WTC11 (cell line): ENCODE results near the gene PGAP2. TPM values are rescaled to one million over a fixed set of nuclear protein-coding genes. Genes with fewer than 3 reads are reported as not detected.

Experiments used
- ATAC-seq: fragments of 200-7000 bp; cut with Tn5 transposase; 2 replicates; pipeline ENCODE4 v1.10.0; 2021; ENCODE audit warnings: mild to moderate bottlenecking, moderate library complexity
- CTCF ChIA-PET: fragments of 300-600 bp; sonication (Branson Sonifier 250); formaldehyde crosslinking; loops from one replicate; lab custom pipeline; 2021; ENCODE audit warnings: antibody characterized with exemption; lab: Charles Lee
- POLR2A ChIA-PET: fragments of 350-600 bp; sonication (Branson Sonifier 250); formaldehyde crosslinking; loops from one replicate; lab custom pipeline; 2021; ENCODE audit warnings: antibody characterized with exemption; lab: Charles Lee
- DNase-seq: peaks from one replicate; pipeline ENCODE4 v3.0.0; 2021; ENCODE audit warnings: low spot score
- H3K27ac Mint-ChIP-seq: 2 replicates; pipeline ENCODE4 v1.8.0; 2021; ENCODE audit warnings: mixed read lengths
- H3K27me3 Mint-ChIP-seq: 2 replicates; pipeline ENCODE4 v1.8.0; 2021; ENCODE audit warnings: low read depth, mild to moderate bottlenecking, moderate library complexity, mixed read lengths
- H3K36me3 Mint-ChIP-seq: 2 replicates; pipeline ENCODE4 v1.8.0; 2021; ENCODE audit warnings: mixed read lengths
- H3K4me1 Mint-ChIP-seq: 2 replicates; pipeline ENCODE4 v1.8.0; 2022; ENCODE audit warnings: mixed read lengths
- H3K4me3 Mint-ChIP-seq: 2 replicates; pipeline ENCODE4 v1.8.0; 2021; ENCODE audit warnings: mild to moderate bottlenecking, moderate library complexity, mixed read lengths
- H3K9me3 Mint-ChIP-seq: 2 replicates; pipeline ENCODE4 v1.8.0; 2021; ENCODE audit warnings: mixed read lengths
- ATF1 ChIP-seq: sonication (generic); formaldehyde crosslinking; IDR thresholded peaks from 2 replicates; pipeline ENCODE4 v1.8.1; 2023; ENCODE audit warnings: mild to moderate bottlenecking, moderate library complexity, missing genetic modification reagents
- CBFB ChIP-seq: sonication (generic); formaldehyde crosslinking; IDR thresholded peaks from 2 replicates; pipeline ENCODE4 v1.8.1; 2022; ENCODE audit warnings: mild to moderate bottlenecking, low read depth, missing genetic modification reagents
- CDX4 ChIP-seq: fragments of 250-450 bp; sonication (Bioruptor Pico); IDR thresholded peaks from 2 replicates; pipeline ENCODE4 v1.9.0; 2021; ENCODE audit warnings: moderate library complexity, mild to moderate bottlenecking, inconsistent platforms, borderline replicate concordance
- E2F4 ChIP-seq: sonication (generic); formaldehyde crosslinking; IDR thresholded peaks from 2 replicates; pipeline ENCODE4 v1.8.1; 2022; ENCODE audit warnings: low read depth, mild to moderate bottlenecking, moderate library complexity, missing genetic modification reagents, borderline replicate concordance
- ESRRA ChIP-seq: sonication (generic); formaldehyde crosslinking; IDR thresholded peaks from 2 replicates; pipeline ENCODE4 v1.8.1; 2022; ENCODE audit warnings: mild to moderate bottlenecking, missing genetic modification reagents, borderline replicate concordance
- FOXJ3 ChIP-seq: sonication (generic); formaldehyde crosslinking; IDR thresholded peaks from 2 replicates; pipeline ENCODE4 v1.9.0; 2021; ENCODE audit warnings: missing genetic modification reagents, mild to moderate bottlenecking, borderline replicate concordance
- FOXP1 ChIP-seq: sonication (generic); formaldehyde crosslinking; IDR thresholded peaks from 2 replicates; pipeline ENCODE4 v1.8.0; 2022; ENCODE audit warnings: missing genetic modification reagents, mild to moderate bottlenecking, moderate library complexity, borderline replicate concordance
- IRF2 ChIP-seq: sonication (generic); formaldehyde crosslinking; IDR thresholded peaks from 2 replicates; pipeline ENCODE4 v1.8.0; 2022; ENCODE audit warnings: low read depth, missing genetic modification reagents, borderline replicate concordance
- JUN ChIP-seq: sonication (generic); formaldehyde crosslinking; IDR thresholded peaks from 2 replicates; pipeline ENCODE4 v1.8.0; 2023; ENCODE audit warnings: mild to moderate bottlenecking, missing genetic modification reagents
- MYBL2 ChIP-seq: sonication (generic); formaldehyde crosslinking; IDR thresholded peaks from 2 replicates; pipeline ENCODE4 v1.8.1; 2023; ENCODE audit warnings: mild to moderate bottlenecking, moderate library complexity, missing genetic modification reagents
- NFYB ChIP-seq: sonication (generic); formaldehyde crosslinking; conservative IDR thresholded peaks from 2 replicates; pipeline ENCODE4 v1.8.0; 2022; ENCODE audit warnings: low read depth, missing genetic modification reagents
- SP1 ChIP-seq: sonication (generic); formaldehyde crosslinking; conservative IDR thresholded peaks from 2 replicates; pipeline ENCODE4 v1.8.1; 2022; ENCODE audit warnings: missing genetic modification reagents
- TEAD1 ChIP-seq: sonication (generic); formaldehyde crosslinking; IDR thresholded peaks from 2 replicates; pipeline ENCODE4 v1.8.0; 2022; ENCODE audit warnings: mild to moderate bottlenecking, missing genetic modification reagents
- TEAD4 ChIP-seq: sonication (generic); formaldehyde crosslinking; IDR thresholded peaks from 2 replicates; pipeline ENCODE4 v1.8.0; 2022; ENCODE audit warnings: mild to moderate bottlenecking, missing genetic modification reagents
- ZNF138 ChIP-seq: sonication (generic); formaldehyde crosslinking; conservative IDR thresholded peaks from 2 replicates; pipeline ENCODE4 v1.8.1; 2022; ENCODE audit warnings: mild to moderate bottlenecking, moderate library complexity, missing genetic modification reagents
- ZNF263 ChIP-seq: sonication (generic); formaldehyde crosslinking; IDR thresholded peaks from 2 replicates; pipeline ENCODE4 v1.8.1; 2022; ENCODE audit warnings: low read depth, mild to moderate bottlenecking, moderate library complexity, missing genetic modification reagents
- ZNF396 ChIP-seq: fragments of 250-450 bp; sonication (Bioruptor Pico); IDR thresholded peaks from 2 replicates; pipeline ENCODE4 v1.8.0; 2021; ENCODE audit warnings: mild to moderate bottlenecking, moderate library complexity, borderline replicate concordance
- ZNF425 ChIP-seq: fragments of 250-450 bp; sonication (Bioruptor Pico); conservative IDR thresholded peaks from 2 replicates; pipeline ENCODE4 v1.9.0; 2021; ENCODE audit warnings: mild to moderate bottlenecking
- ZNF512 ChIP-seq: sonication (generic); formaldehyde crosslinking; IDR thresholded peaks from 2 replicates; pipeline ENCODE4 v1.8.1; 2022; ENCODE audit warnings: missing genetic modification reagents, borderline replicate concordance
- ZNF671 ChIP-seq: fragments of 250-450 bp; sonication (Bioruptor Pico); IDR thresholded peaks from 2 replicates; pipeline ENCODE4 v1.8.0; 2021; ENCODE audit warnings: mild to moderate bottlenecking
- total RNA-seq: library from RNA; stranded (reverse); gene quantifications from 3 replicates; pipeline ENCODE4 v1.2.3, GENCODE V29; 2021

Gene PGAP2
- total RNA-seq, 1 experiment from 2014 or later: 43.0 TPM

GRCh38 chr11:3873712-3874349, 65.5 kb downstream of the PGAP2 start:
- no peak overlapping the region for H3K4me3 Mint-ChIP-seq
- CTCF ChIA-PET: interaction anchor here (1.0 to 5.1 kb wide), 4 partner anchors 19 to 48 kb away, joined by 3 to 38 read pairs (median 4); partner anchors contain the start of gene STIM1

More at GRCh38 chr11:3873712-3874349, 65.5 kb downstream of the PGAP2 start:
- DNase-seq (no peak), ATAC-seq (no peak)
- POLR2A ChIA-PET: no interaction called here
- peaks cover 16% of the 10 kb centered on the region for H3K4me1 Mint-ChIP-seq
- no peaks in the 10 kb centered on the region for H3K27me3 Mint-ChIP-seq
- no peaks in the 10 kb centered on the region for H3K9me3 Mint-ChIP-seq
- no peak overlapping the region for H3K27ac Mint-ChIP-seq
- TF ChIP-seq MYBL2 (CRISPR knock-in tag) (no peak), ESRRA (CRISPR knock-in tag) (no peak), ZNF512 (CRISPR knock-in tag) (no peak), SP1 (no peak), TEAD1 (CRISPR knock-in tag) (no peak), ZNF138 (CRISPR knock-in tag) (no peak), FOXP1 (CRISPR knock-in tag) (no peak), ATF1 (CRISPR knock-in tag) (no peak), FOXJ3 (CRISPR knock-in tag) (no peak), ZNF425 (CRISPR knock-in tag) (no peak), JUN (CRISPR knock-in tag) (no peak), NFYB (CRISPR knock-in tag) (no peak), CBFB (CRISPR knock-in tag) (no peak), IRF2 (CRISPR knock-in tag) (no peak), ZNF671 (CRISPR knock-in tag) (no peak), E2F4 (CRISPR knock-in tag) (no peak), CDX4 (no peak), ZNF396 (CRISPR knock-in tag) (no peak), TEAD4 (CRISPR knock-in tag) (no peak), ZNF263 (no peak)
- H3K36me3 Mint-ChIP-seq: no peaks in the 10 kb centered on the region

Other genes starting within 250 kb of the PGAP2 start
- 4.5 to 8.7 TPM (median 8.1 TPM) in 3 replicates for gene ART5, start 166.6 kb upstream of the PGAP2 start, total RNA-seq
- not detected in 3 replicates for gene ART1, start 163.4 kb upstream of the PGAP2 start, total RNA-seq
- gene CHRNA10, start 137.2 kb upstream of the PGAP2 start, total RNA-seq: 0.46 to 1.7 TPM (median 0.73 TPM) in 3 replicates
- gene NUP98, start 11.0 kb upstream of the PGAP2 start, total RNA-seq: 81.3 to 91.4 TPM (median 81.4 TPM) in 3 replicates
- 28.8 to 33.6 TPM (median 28.8 TPM) in 3 replicates for gene RHOG, start 32.4 kb downstream of the PGAP2 start, total RNA-seq
- 17.0 to 18.0 TPM (median 17.4 TPM) in 3 replicates for gene STIM1, start 47.1 kb downstream of the PGAP2 start, total RNA-seq